ENCODE measurements around the gene SERPINB11.
"Not testable (repeated sequence)": the region's sequence is repeated elsewhere in the genome, so short reads cannot be mapped to it uniquely, and the experiment has no call there.

SERPINB11 gene

DNA sequence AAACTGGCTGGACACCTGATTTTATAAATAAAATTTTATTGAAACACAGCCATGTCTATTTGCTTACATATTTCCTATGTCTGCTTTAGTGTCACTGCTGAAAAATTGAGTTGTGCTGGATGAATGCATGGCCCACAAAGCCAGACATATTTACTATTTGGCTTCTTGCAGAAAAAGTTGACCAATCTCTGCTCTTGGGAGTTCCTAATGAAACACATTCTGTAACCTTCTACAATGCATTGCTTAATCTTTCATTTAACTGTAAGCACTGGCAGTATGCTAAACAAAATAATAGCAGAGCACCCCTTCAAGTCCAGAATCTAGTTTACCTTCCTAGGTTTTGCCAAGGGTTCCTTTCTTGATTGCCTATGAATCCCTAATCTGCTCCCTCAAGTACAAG lies 54.8 kb downstream of the SERPINB11 start:
- TF ChIP-seq CTCF (IDR thresholded peaks at IDR 0.05; ENCODE audit: low read length), result no peak
- TF ChIP-seq EZH2 (IDR thresholded peaks at IDR 0.05; ENCODE audit: borderline replicate concordance, low read length), result no peak
- Histone ChIP-seq H3K9me3 (ENCODE audit: low read length) (no peaks in the 10 kb centered on the region), H4K20me1 (ENCODE audit: insufficient read depth, low read length) (no peaks in the 10 kb centered on the region), H3K4me2 (ENCODE audit: low read length) (no peak overlapping the region), H3K36me3 (ENCODE audit: insufficient read depth, low read length) (no peaks in the 10 kb centered on the region), H3K4me3 (ENCODE audit: low read depth, low read length, poor library complexity, severe bottlenecking) (no peak overlapping the region), H3K9me2 (ENCODE audit: low read depth, low read length) (no peaks in the 10 kb centered on the region), H3F3A (ENCODE audit: insufficient read depth, low read length) (no peaks in the 10 kb centered on the region), H3K27me3 (ENCODE audit: insufficient read depth, low read length) (no peaks in the 10 kb centered on the region), H3K4me1 (ENCODE audit: insufficient read depth, low read length, severe bottlenecking) (no peaks in the 10 kb centered on the region), H3K79me2 (ENCODE audit: insufficient read depth, low read length) (no peaks in the 10 kb centered on the region), H2AFZ (ENCODE audit: low read length) (no peak overlapping the region), H3K9ac (ENCODE audit: low read length) (no peak overlapping the region), H3K27ac (ENCODE audit: low read depth, low read length, poor library complexity, severe bottlenecking) (no peak overlapping the region)

GRCh38 chr18:63758615-63759240 lies 56.0 kb downstream of the SERPINB11 start:
- Histone ChIP-seq H3K9me2 (ENCODE audit: low read depth, low read length) (no peaks in the 10 kb centered on the region), H3K4me3 (ENCODE audit: low read depth, low read length, poor library complexity, severe bottlenecking) (no peak overlapping the region), H3K9ac (ENCODE audit: low read length) (no peak overlapping the region), H3K27ac (ENCODE audit: low read depth, low read length, poor library complexity, severe bottlenecking) (no peak overlapping the region), H4K20me1 (ENCODE audit: insufficient read depth, low read length) (no peaks in the 10 kb centered on the region), H3F3A (ENCODE audit: insufficient read depth, low read length) (no peaks in the 10 kb centered on the region), H3K79me2 (ENCODE audit: insufficient read depth, low read length) (no peaks in the 10 kb centered on the region), H2AFZ (ENCODE audit: low read length) (no peak overlapping the region), H3K36me3 (ENCODE audit: insufficient read depth, low read length) (no peaks in the 10 kb centered on the region), H3K4me2 (ENCODE audit: low read length) (no peak overlapping the region), H3K27me3 (ENCODE audit: insufficient read depth, low read length) (no peaks in the 10 kb centered on the region), H3K4me1 (ENCODE audit: insufficient read depth, low read length, severe bottlenecking) (no peaks in the 10 kb centered on the region), H3K9me3 (ENCODE audit: low read length) (no peaks in the 10 kb centered on the region)
- TF ChIP-seq EZH2 (IDR thresholded peaks at IDR 0.05; ENCODE audit: borderline replicate concordance, low read length) (no peak), CTCF (IDR thresholded peaks at IDR 0.05; ENCODE audit: low read length) (no peak)

DNA sequence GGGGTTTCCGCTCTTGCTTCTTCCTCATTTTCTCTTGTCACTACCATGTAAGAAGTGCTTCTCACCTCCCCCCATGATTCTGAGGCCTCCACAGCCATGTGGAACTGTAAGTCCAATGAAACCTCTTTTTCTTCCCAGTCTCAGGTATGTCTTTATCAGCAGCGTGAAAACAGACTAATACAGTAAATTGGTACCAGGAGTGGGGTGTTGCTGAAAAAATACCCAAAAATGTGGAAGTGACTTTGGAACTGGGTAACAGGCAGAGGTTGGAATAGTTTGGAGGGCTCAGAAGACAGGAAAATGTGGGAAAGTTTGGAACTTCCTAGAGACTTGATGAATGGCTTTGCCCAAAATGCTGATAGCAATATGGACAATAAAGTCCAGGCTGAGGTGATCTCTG lies 57.0 kb downstream of the SERPINB11 start:
- H3K27me3 ChIP-seq (ENCODE audit: insufficient read depth, low read length); H3K79me2 ChIP-seq (ENCODE audit: insufficient read depth, low read length); H3K9me3 ChIP-seq (ENCODE audit: low read length): not testable (repeated sequence)

DNA sequence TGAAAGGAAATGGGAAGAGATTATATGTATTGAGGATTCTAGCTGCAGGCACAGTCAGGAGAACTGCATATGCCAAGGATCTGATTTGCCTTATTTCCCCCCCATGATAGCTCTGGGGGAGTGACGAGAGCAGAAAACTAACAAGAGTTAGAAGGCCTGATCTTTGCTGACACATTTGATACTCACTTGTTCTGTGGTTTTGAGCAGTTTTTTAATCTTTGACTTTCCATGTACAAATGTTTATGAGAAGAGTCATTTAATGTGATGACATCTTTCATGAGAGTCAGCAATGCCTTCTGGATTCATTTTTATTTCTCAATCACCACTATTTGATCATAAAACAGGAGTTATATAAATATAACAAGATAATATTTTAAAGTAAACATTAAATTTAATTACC lies 59.8 kb downstream of the SERPINB11 start:
- Histone ChIP-seq H3K4me1 (ENCODE audit: insufficient read depth, low read length, severe bottlenecking) (no peaks in the 10 kb centered on the region), H3K4me3 (ENCODE audit: low read depth, low read length, poor library complexity, severe bottlenecking) (no peak overlapping the region), H4K20me1 (ENCODE audit: insufficient read depth, low read length) (no peaks in the 10 kb centered on the region), H3K4me2 (ENCODE audit: low read length) (no peak overlapping the region), H3K27me3 (ENCODE audit: insufficient read depth, low read length) (no peaks in the 10 kb centered on the region), H3K27ac (ENCODE audit: low read depth, low read length, poor library complexity, severe bottlenecking) (no peak overlapping the region), H3K9me2 (ENCODE audit: low read depth, low read length) (no peaks in the 10 kb centered on the region), H3K36me3 (ENCODE audit: insufficient read depth, low read length) (no peaks in the 10 kb centered on the region), H2AFZ (ENCODE audit: low read length) (no peak overlapping the region), H3K9me3 (ENCODE audit: low read length) (no peaks in the 10 kb centered on the region), H3K9ac (ENCODE audit: low read length) (no peak overlapping the region), H3F3A (ENCODE audit: insufficient read depth, low read length) (no peaks in the 10 kb centered on the region), H3K79me2 (ENCODE audit: insufficient read depth, low read length) (no peaks in the 10 kb centered on the region)
- no peak for TF ChIP-seq CTCF (IDR thresholded peaks at IDR 0.05; ENCODE audit: low read length)
- TF ChIP-seq EZH2 (IDR thresholded peaks at IDR 0.05; ENCODE audit: borderline replicate concordance, low read length), result no peak

More for the DNA sequence above, 57.0 kb downstream of the SERPINB11 start:
- not testable (repeated sequence) for H3K4me1 ChIP-seq (ENCODE audit: insufficient read depth, low read length, severe bottlenecking); H3K36me3 ChIP-seq (ENCODE audit: insufficient read depth, low read length); H3F3A ChIP-seq (ENCODE audit: insufficient read depth, low read length); H3K4me3 ChIP-seq (ENCODE audit: low read depth, low read length, poor library complexity, severe bottlenecking); H2AFZ ChIP-seq (ENCODE audit: low read length); H3K27ac ChIP-seq (ENCODE audit: low read depth, low read length, poor library complexity, severe bottlenecking); H4K20me1 ChIP-seq (ENCODE audit: insufficient read depth, low read length); H3K4me2 ChIP-seq (ENCODE audit: low read length); H3K9ac ChIP-seq (ENCODE audit: low read length); H3K9me2 ChIP-seq (ENCODE audit: low read depth, low read length)
